Tibial nerve (tissue), 4 donors: ENCODE measurements around the gene C1orf210. TPM values are rescaled to one million over a fixed set of nuclear protein-coding genes. Genes with fewer than 3 reads are reported as not detected.

ENCODE experiments used
- DNase-seq, 2 donors: peaks; one replicate each; pipeline ENCODE4 v3.0.0-alpha.2; 2019; ENCODE audit warnings: low spot score in 2 of 2
- H3K27ac ChIP-seq, 4 donors: fragments of 200-600 bp; sonication (generic) in 3 of 4; one replicate each; pipeline ENCODE4 v1.5.1; 2017 to 2019; ENCODE audit warnings: mild to moderate bottlenecking in 1 of 4
- H3K27me3 ChIP-seq, 2 donors: fragments of 200-600 bp; sonication (generic) in 1 of 2; one replicate each; pipeline versions ENCODE4 v1.5.1 to v1.6.0; 2017 to 2019
- H3K36me3 ChIP-seq, 3 donors: fragments of 200-600 bp; sonication (generic); one replicate each; pipeline ENCODE4 v1.5.1; 2018 to 2019
- H3K4me1 ChIP-seq, 4 donors: fragments of 200-600 bp; sonication (generic) in 3 of 4; one replicate each; pipeline ENCODE4 v1.5.1; 2017 to 2019
- H3K4me3 ChIP-seq, 4 donors: fragments of 200-600 bp; sonication (generic) in 3 of 4; one replicate each; pipeline ENCODE4 v1.5.1; 2017 to 2019; ENCODE audit warnings: mild to moderate bottlenecking in 1 of 4, moderate library complexity in 1 of 4
- H3K9me3 ChIP-seq, 4 donors: fragments of 200-600 bp; sonication (generic) in 3 of 4; one replicate each; pipeline ENCODE4 v1.5.1; 2017 to 2019
- CTCF ChIP-seq, 5 experiments: fragments of 200-600 bp in 3 of 5; fragments of 450-650 bp in 2 of 5; sonication (generic) in 3 of 5; IDR thresholded peaks; one replicate each; pipeline ENCODE4 v1.5.1; 2016 to 2019; ENCODE audit warnings: antibody characterized with exemption in 5 of 5, mild to moderate bottlenecking in 3 of 5, moderate library complexity in 2 of 5
- EP300 ChIP-seq, 2 donors: sonication (generic); formaldehyde crosslinking; IDR thresholded peaks; one replicate each; pipeline ENCODE4 v1.6.1; 2017; ENCODE audit warnings: antibody characterized with exemption in 2 of 2, mild to moderate bottlenecking in 1 of 2
- POLR2A ChIP-seq, 2 donors: fragments of 450-650 bp; IDR thresholded peaks; one replicate each; pipeline ENCODE4 v1.6.1; 2017; ENCODE audit warnings: antibody characterized with exemption in 2 of 2, mild to moderate bottlenecking in 2 of 2, moderate library complexity in 2 of 2
- WGBS, 2 donors: methylation state at CpG; one replicate each; pipeline ENCODE4 v1.1.5; 2018; 5-methylcytosine and 5-hydroxymethylcytosine counted together
- total RNA-seq, 4 donors: library from RNA; depleted of rRNA; stranded (reverse); fragments of >200 nt; gene quantifications; one replicate each; pipeline ENCODE4 v1.1.0, GENCODE V29; 2016

The C1orf210 gene
- total RNA-seq, 4 donors from 2014 or later = not detected

GRCh38 chr1:43271186-43272118, 13.9 kb downstream of the C1orf210 start:
- no peak overlapping the region for H3K27ac ChIP-seq
- H3K4me3 ChIP-seq = no peak overlapping the region
- peaks cover 0 to 20% of the 10 kb centered on the region in 2 donors for H3K27me3 ChIP-seq
- TF ChIP-seq POLR2A (IDR thresholded peaks at IDR 0.05) (no peak), CTCF (IDR thresholded peaks at IDR 0.05) (no peak), EP300 (IDR thresholded peaks at IDR 0.05) (no peak)
- H3K36me3 ChIP-seq = no peaks in the 10 kb centered on the region
- 70% methylated on average over 12 of the region's 12 CpGs for WGBS, 2 donors
- peaks cover 0 to 17% (median 7%) of the 10 kb centered on the region in 4 donors for H3K4me1 ChIP-seq
- no peaks in the 10 kb centered on the region for H3K9me3 ChIP-seq
- no peak for DNase-seq

GRCh38 chr1:43270421-43271095, 14.8 kb downstream of the C1orf210 start:
- Histone ChIP-seq H3K36me3 (no peaks in the 10 kb centered on the region), H3K27ac (peak overlapping the region in 1 of 4 donors; percentile 64), H3K4me3 (peak overlapping the region in 1 of 4 donors; percentile 5), H3K4me1 (peaks cover 0 to 17% (median 7%) of the 10 kb centered on the region in 4 donors), H3K9me3 (no peaks in the 10 kb centered on the region), H3K27me3 (peaks cover 0 to 20% of the 10 kb centered on the region in 2 donors)
- DNase-seq = no peak
- TF ChIP-seq POLR2A (IDR thresholded peaks at IDR 0.05) (no peak), CTCF (IDR thresholded peaks at IDR 0.05) (no peak), EP300 (IDR thresholded peaks at IDR 0.05) (no peak)
- WGBS, 2 donors = 17 to 19% methylated on average over 17 to 29 of the region's 29 CpGs

GRCh38 chr1:43269627-43270375, 15.6 kb downstream of the C1orf210 start, which contains the start of gene TMEM125:
TMEM125 (plus strand) TSS chr1:43269983; CDS start chr1:43272723, 2,740 bp downstream.
- DNase-seq = no peak
- 80 to 85% methylated on average over 7 of the region's 7 CpGs for WGBS, 2 donors

GRCh38 chr1:43267818-43268425, 17.5 kb downstream of the C1orf210 start:
- H3K27ac ChIP-seq = no peak overlapping the region
- DNase-seq = no peak
- peaks cover 0 to 20% of the 10 kb centered on the region in 2 donors for H3K27me3 ChIP-seq
- H3K4me1 ChIP-seq = peaks cover 0 to 11% (median 7%) of the 10 kb centered on the region in 4 donors
- H3K4me3 ChIP-seq = no peak overlapping the region
- 93 to 97% methylated on average over 3 of the region's 3 CpGs for WGBS, 2 donors
- H3K36me3 ChIP-seq = no peaks in the 10 kb centered on the region
- peaks cover 0 to 5% (median 0%) of the 10 kb centered on the region in 4 donors for H3K9me3 ChIP-seq
- TF ChIP-seq EP300 (IDR thresholded peaks at IDR 0.05) (no peak), POLR2A (IDR thresholded peaks at IDR 0.05) (no peak), CTCF (IDR thresholded peaks at IDR 0.05) (no peak)

More at GRCh38 chr1:43269627-43270375, 15.6 kb downstream of the C1orf210 start, which contains the start of gene TMEM125:
- H3K27me3 ChIP-seq = peaks cover 0 to 20% of the 10 kb centered on the region in 2 donors
- H3K27ac ChIP-seq = peak within 1 kb of the TSS in 1 of 4 donors; percentile 64
- no peak for TF ChIP-seq CTCF (IDR thresholded peaks at IDR 0.05)
- TF ChIP-seq EP300 (IDR thresholded peaks at IDR 0.05) = no peak
- TF ChIP-seq POLR2A (IDR thresholded peaks at IDR 0.05) = no peak
- H3K4me1 ChIP-seq = peaks cover 0 to 17% (median 7%) of the 10 kb centered on the region in 4 donors
- peak within 1 kb of the TSS in 1 of 4 donors; percentile 5 for H3K4me3 ChIP-seq
- no peaks in the 10 kb centered on the region for H3K36me3 ChIP-seq
- H3K9me3 ChIP-seq = no peaks in the 10 kb centered on the region
